GM23338 (cell line): ENCODE data around the gene UVRAG. TPM values are rescaled to one million over a fixed set of nuclear protein-coding genes. Genes with fewer than 3 reads are reported as not detected.

ENCODE experiments used
- ATAC-seq: fragments of 200-7000 bp; cut with Tn5 transposase; 3 replicates; pipeline ENCODE4 v1.9.1; 2020
- DNase-seq: peaks from one replicate; pipeline ENCODE4 v3.0.0-alpha.2; 2015; ENCODE audit warnings: low spot score
- H2AFZ ChIP-seq: fragments of 200-600 bp; sonication (generic); 2 replicates; pipeline ENCODE4 v1.8.0; 2016; ENCODE audit warnings: antibody characterized with exemption, mild to moderate bottlenecking, moderate library complexity
- H3F3A ChIP-seq: fragments of 200-600 bp; sonication (generic); replicated peaks from 2 replicates; pipeline ENCODE4 v1.8.0; 2017; ENCODE audit warnings: antibody characterized with exemption, mixed run types, low read depth
- H3K27ac ChIP-seq: fragments of 200-600 bp; sonication (generic); 2 replicates; pipeline ENCODE4 v1.6.1; 2016; ENCODE audit warnings: low read depth
- H3K27me3 ChIP-seq: fragments of 200-600 bp; sonication (generic); 2 replicates; pipeline ENCODE4 v1.8.0; 2016; ENCODE audit warnings: mild to moderate bottlenecking, mixed run types, moderate library complexity; ENCODE audit not compliant: insufficient read depth
- H3K36me3 ChIP-seq: fragments of 200-600 bp; sonication (generic); 2 replicates; pipeline ENCODE4 v1.8.0; 2016; ENCODE audit warnings: mild to moderate bottlenecking; ENCODE audit not compliant: insufficient read depth
- H3K4me1 ChIP-seq: fragments of 200-600 bp; sonication (generic); 2 replicates; pipeline ENCODE4 v1.8.0; 2016; ENCODE audit warnings: mild to moderate bottlenecking, moderate library complexity; ENCODE audit not compliant: insufficient read depth
- H3K4me2 ChIP-seq: fragments of 200-600 bp; sonication (generic); 2 replicates; pipeline ENCODE4 v1.7.1; 2017; ENCODE audit warnings: mixed run types
- H3K4me3 ChIP-seq: fragments of 200-600 bp; sonication (generic); 2 replicates; pipeline ENCODE4 v1.6.1; 2016; ENCODE audit warnings: mixed run types
- H3K79me2 ChIP-seq: fragments of 200-600 bp; sonication (generic); replicated peaks from 2 replicates; pipeline ENCODE4 v1.8.0; 2017; ENCODE audit warnings: mild to moderate bottlenecking; ENCODE audit not compliant: insufficient read depth
- H3K9me2 ChIP-seq: fragments of 200-600 bp; sonication (generic); 2 replicates; pipeline ENCODE4 v1.8.0; 2017; ENCODE audit not compliant: insufficient read depth
- H4K20me1 ChIP-seq: fragments of 200-600 bp; sonication (generic); replicated peaks from 2 replicates; pipeline ENCODE4 v1.8.0; 2017; ENCODE audit warnings: mild to moderate bottlenecking; ENCODE audit not compliant: insufficient read depth
- H3K27ac Mint-ChIP-seq: 2 replicates; pipeline ENCODE4 v1.8.0; 2020; ENCODE audit warnings: inconsistent platforms, mild to moderate bottlenecking, moderate library complexity, mixed read lengths
- H3K27me3 Mint-ChIP-seq: 3 replicates; pipeline ENCODE4 v1.8.0; 2022; ENCODE audit warnings: low read depth, mild to moderate bottlenecking, moderate library complexity, mixed read lengths, inconsistent platforms; ENCODE audit not compliant: insufficient read depth, poor library complexity
- H3K36me3 Mint-ChIP-seq: 3 replicates; pipeline ENCODE4 v1.8.0; 2021; ENCODE audit warnings: low read depth, mild to moderate bottlenecking, inconsistent platforms, moderate library complexity, mixed read lengths
- H3K4me1 Mint-ChIP-seq: 3 replicates; pipeline ENCODE4 v1.8.0; 2020; ENCODE audit warnings: mild to moderate bottlenecking, inconsistent platforms, mixed read lengths
- H3K4me3 Mint-ChIP-seq: 3 replicates; pipeline ENCODE4 v1.8.0; 2021; ENCODE audit warnings: moderate library complexity, mild to moderate bottlenecking, inconsistent platforms, mixed read lengths
- H3K9me3 Mint-ChIP-seq: 3 replicates; pipeline ENCODE4 v1.8.0; 2020; ENCODE audit warnings: moderate library complexity, mild to moderate bottlenecking, inconsistent platforms, mixed read lengths
- CREB1 ChIP-seq: fragments of 250-450 bp; sonication (Bioruptor Pico); IDR thresholded peaks from 2 replicates; pipeline ENCODE4 v1.5.0; 2020; ENCODE audit warnings: low read depth, mild to moderate bottlenecking, moderate library complexity
- EZH2 ChIP-seq: fragments of 200-600 bp; sonication (generic); IDR thresholded peaks from one replicate; pipeline ENCODE4 v1.8.0; 2017; ENCODE audit warnings: antibody characterized with exemption, mild to moderate bottlenecking, low read depth; ENCODE audit not compliant: unreplicated experiment
- EZH2phosphoT487 ChIP-seq: fragments of 200-600 bp; sonication (generic); IDR thresholded peaks from one replicate; pipeline ENCODE4 v1.8.1; 2018; ENCODE audit warnings: antibody characterized with exemption; ENCODE audit not compliant: unreplicated experiment
- JUNB ChIP-seq: IDR thresholded peaks from one replicate; pipeline ENCODE4 v1.6.1; 2016; ENCODE audit warnings: antibody characterized with exemption; ENCODE audit not compliant: unreplicated experiment
- NANOG ChIP-seq: IDR thresholded peaks from 2 replicates; pipeline ENCODE4 v1.6.1; 2016; ENCODE audit warnings: antibody characterized with exemption, borderline replicate concordance
- POLR2AphosphoS5 ChIP-seq: IDR thresholded peaks from 2 replicates; pipeline ENCODE4 v1.6.1; 2016; ENCODE audit warnings: antibody characterized with exemption, low read depth
- STAT1 ChIP-seq: IDR thresholded peaks from one replicate; pipeline ENCODE4 v1.6.1; 2016; ENCODE audit warnings: antibody characterized with exemption; ENCODE audit not compliant: unreplicated experiment
- ZNF114 ChIP-seq: fragments of 250-450 bp; sonication (Bioruptor Pico); IDR thresholded peaks from 2 replicates; pipeline ENCODE4 v1.5.0; 2020; ENCODE audit warnings: mild to moderate bottlenecking, moderate library complexity
- polyA plus RNA-seq: library from polyadenylated mRNA; unstranded; fragments of >200 nt; fragmentation: Nextera tagmentation; extraction: Ambion mirVana; gene quantifications from 2 replicates; pipeline ENCODE4 v1.2.1, GENCODE V29; 2016
- total RNA-seq: library from RNA; depleted of rRNA; stranded (reverse); fragments of >200 nt; shearing (Covaris generic); gene quantifications from 2 replicates; pipeline ENCODE4 v1.2.3, GENCODE V29; 2014
- TF ChIP-seq, protein P1 (sequence below): IDR thresholded peaks from one replicate; pipeline ENCODE4 v1.6.1; 2018; ENCODE audit warnings: antibody characterized with exemption; ENCODE audit not compliant: unreplicated experiment
- TF ChIP-seq, protein P2 (sequence below): fragments of 250-450 bp; sonication (Bioruptor Pico); IDR thresholded peaks from 2 replicates; pipeline ENCODE4 v1.5.0; 2020; ENCODE audit warnings: mild to moderate bottlenecking, moderate library complexity
- TF ChIP-seq, protein P3 (sequence below): IDR thresholded peaks from 2 replicates; pipeline ENCODE4 v1.6.1; 2016; ENCODE audit warnings: antibody characterized with exemption

Gene UVRAG
- total and polyA plus RNA-seq, 2 experiments from 2014 or later = 15.3 to 17.4 TPM

DNA sequence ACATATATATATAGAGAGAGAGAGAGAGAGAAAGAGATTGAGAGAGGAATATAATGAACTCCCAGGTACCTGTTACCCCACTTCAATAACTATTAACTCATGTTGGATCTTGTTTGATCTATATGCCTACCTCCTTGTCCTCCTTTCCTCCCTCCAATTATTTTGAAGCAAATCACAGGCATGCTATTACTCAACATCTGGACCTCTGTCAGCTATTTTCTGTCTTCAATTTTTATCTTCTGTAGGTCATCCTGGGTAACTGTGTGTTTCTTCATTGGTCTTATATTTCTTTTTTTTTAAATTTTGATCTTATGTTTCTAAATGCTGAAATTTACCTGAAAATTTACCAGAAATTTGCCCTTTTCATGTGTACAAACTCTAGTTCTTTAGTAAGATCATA lies 24.8 kb downstream of the UVRAG start (continued):
- TF ChIP-seq, protein P1, sequence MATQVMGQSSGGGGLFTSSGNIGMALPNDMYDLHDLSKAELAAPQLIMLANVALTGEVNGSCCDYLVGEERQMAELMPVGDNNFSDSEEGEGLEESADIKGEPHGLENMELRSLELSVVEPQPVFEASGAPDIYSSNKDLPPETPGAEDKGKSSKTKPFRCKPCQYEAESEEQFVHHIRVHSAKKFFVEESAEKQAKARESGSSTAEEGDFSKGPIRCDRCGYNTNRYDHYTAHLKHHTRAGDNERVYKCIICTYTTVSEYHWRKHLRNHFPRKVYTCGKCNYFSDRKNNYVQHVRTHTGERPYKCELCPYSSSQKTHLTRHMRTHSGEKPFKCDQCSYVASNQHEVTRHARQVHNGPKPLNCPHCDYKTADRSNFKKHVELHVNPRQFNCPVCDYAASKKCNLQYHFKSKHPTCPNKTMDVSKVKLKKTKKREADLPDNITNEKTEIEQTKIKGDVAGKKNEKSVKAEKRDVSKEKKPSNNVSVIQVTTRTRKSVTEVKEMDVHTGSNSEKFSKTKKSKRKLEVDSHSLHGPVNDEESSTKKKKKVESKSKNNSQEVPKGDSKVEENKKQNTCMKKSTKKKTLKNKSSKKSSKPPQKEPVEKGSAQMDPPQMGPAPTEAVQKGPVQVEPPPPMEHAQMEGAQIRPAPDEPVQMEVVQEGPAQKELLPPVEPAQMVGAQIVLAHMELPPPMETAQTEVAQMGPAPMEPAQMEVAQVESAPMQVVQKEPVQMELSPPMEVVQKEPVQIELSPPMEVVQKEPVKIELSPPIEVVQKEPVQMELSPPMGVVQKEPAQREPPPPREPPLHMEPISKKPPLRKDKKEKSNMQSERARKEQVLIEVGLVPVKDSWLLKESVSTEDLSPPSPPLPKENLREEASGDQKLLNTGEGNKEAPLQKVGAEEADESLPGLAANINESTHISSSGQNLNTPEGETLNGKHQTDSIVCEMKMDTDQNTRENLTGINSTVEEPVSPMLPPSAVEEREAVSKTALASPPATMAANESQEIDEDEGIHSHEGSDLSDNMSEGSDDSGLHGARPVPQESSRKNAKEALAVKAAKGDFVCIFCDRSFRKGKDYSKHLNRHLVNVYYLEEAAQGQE = no peak

DNA sequence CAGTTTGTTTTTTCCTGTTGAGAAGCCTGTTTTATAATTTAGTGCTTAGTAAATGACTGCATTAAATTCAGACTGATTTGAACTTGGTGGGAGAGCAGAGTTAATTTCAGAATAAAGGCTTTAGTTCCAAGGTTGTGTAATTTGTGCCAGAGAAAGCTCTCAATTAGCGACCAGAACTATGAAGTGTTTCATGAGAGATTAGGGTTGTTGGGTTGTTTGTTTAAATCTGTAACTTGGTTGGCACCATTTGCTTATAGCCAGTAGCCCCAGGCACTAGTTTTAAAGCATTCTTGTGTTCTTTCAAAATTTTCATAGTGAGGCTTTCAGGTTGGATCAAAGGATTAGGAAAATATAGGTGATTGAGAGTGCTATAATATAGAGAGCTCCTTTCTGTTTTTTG lies 25.5 kb downstream of the UVRAG start:
- DNase-seq = no peak
- no peak overlapping the region for H3K4me3 ChIP-seq
- peaks cover 10% of the 10 kb centered on the region; the same call in 1 of the 2 replicates for H3K4me1 ChIP-seq
- H3K27ac ChIP-seq = no peak overlapping the region
- Mint-ChIP-seq H3K4me1 (peaks cover 11% of the 10 kb centered on the region; the same call in 2 of the 3 replicates), H3K9me3 (no peaks in the 10 kb centered on the region), H3K36me3 (no peaks in the 10 kb centered on the region; the same call in 2 of the 3 replicates), H3K27me3 (no peaks in the 10 kb centered on the region), H3K4me3 (no peak overlapping the region), H3K27ac (peak overlapping the region; percentile 1; the same call in 1 of the 2 replicates)
- H3K27me3 ChIP-seq = no peaks in the 10 kb centered on the region
- H3K79me2 ChIP-seq = peaks cover 29% of the 10 kb centered on the region
- H3K4me2 ChIP-seq = no peak overlapping the region
- H2AFZ ChIP-seq = no peak overlapping the region
- H3K36me3 ChIP-seq = no peaks in the 10 kb centered on the region
- H3F3A ChIP-seq = no peaks in the 10 kb centered on the region
- no peak for ATAC-seq
- H3K9me2 ChIP-seq = no peaks in the 10 kb centered on the region
- H4K20me1 ChIP-seq = peaks cover 9% of the 10 kb centered on the region; the same call in 1 of the 2 replicates
- TF ChIP-seq CREB1 (CRISPR knock-in tag) (no peak), POLR2AphosphoS5 (no peak), STAT1 (no peak), EZH2 (no peak), ZNF114 (no peak), JUNB (no peak), EZH2phosphoT487 (no peak), NANOG (no peak)
- TF ChIP-seq, protein P2, sequence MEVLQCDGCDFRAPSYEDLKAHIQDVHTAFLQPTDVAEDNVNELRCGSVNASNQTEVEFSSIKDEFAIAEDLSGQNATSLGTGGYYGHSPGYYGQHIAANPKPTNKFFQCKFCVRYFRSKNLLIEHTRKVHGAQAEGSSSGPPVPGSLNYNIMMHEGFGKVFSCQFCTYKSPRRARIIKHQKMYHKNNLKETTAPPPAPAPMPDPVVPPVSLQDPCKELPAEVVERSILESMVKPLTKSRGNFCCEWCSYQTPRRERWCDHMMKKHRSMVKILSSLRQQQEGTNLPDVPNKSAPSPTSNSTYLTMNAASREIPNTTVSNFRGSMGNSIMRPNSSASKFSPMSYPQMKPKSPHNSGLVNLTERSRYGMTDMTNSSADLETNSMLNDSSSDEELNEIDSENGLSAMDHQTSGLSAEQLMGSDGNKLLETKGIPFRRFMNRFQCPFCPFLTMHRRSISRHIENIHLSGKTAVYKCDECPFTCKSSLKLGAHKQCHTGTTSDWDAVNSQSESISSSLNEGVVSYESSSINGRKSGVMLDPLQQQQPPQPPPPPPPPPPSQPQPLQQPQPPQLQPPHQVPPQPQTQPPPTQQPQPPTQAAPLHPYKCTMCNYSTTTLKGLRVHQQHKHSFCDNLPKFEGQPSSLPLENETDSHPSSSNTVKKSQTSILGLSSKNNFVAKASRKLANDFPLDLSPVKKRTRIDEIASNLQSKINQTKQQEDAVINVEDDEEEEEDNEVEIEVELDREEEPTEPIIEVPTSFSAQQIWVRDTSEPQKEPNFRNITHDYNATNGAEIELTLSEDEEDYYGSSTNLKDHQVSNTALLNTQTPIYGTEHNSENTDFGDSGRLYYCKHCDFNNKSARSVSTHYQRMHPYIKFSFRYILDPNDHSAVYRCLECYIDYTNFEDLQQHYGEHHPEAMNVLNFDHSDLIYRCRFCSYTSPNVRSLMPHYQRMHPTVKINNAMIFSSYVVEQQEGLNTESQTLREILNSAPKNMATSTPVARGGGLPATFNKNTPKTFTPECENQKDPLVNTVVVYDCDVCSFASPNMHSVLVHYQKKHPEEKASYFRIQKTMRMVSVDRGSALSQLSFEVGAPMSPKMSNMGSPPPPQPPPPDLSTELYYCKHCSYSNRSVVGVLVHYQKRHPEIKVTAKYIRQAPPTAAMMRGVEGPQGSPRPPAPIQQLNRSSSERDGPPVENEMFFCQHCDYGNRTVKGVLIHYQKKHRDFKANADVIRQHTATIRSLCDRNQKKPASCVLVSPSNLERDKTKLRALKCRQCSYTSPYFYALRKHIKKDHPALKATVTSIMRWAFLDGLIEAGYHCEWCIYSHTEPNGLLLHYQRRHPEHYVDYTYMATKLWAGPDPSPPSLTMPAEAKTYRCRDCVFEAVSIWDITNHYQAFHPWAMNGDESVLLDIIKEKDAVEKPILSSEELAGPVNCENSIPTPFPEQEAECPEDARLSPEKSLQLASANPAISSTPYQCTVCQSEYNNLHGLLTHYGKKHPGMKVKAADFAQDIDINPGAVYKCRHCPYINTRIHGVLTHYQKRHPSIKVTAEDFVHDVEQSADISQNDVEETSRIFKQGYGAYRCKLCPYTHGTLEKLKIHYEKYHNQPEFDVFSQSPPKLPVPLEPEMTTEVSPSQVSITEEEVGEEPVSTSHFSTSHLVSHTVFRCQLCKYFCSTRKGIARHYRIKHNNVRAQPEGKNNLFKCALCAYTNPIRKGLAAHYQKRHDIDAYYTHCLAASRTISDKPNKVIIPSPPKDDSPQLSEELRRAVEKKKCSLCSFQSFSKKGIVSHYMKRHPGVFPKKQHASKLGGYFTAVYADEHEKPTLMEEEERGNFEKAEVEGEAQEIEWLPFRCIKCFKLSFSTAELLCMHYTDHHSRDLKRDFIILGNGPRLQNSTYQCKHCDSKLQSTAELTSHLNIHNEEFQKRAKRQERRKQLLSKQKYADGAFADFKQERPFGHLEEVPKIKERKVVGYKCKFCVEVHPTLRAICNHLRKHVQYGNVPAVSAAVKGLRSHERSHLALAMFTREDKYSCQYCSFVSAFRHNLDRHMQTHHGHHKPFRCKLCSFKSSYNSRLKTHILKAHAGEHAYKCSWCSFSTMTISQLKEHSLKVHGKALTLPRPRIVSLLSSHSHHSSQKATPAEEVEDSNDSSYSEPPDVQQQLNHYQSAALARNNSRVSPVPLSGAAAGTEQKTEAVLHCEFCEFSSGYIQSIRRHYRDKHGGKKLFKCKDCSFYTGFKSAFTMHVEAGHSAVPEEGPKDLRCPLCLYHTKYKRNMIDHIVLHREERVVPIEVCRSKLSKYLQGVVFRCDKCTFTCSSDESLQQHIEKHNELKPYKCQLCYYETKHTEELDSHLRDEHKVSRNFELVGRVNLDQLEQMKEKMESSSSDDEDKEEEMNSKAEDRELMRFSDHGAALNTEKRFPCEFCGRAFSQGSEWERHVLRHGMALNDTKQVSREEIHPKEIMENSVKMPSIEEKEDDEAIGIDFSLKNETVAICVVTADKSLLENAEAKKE = no peak
- TF ChIP-seq, protein P3, sequence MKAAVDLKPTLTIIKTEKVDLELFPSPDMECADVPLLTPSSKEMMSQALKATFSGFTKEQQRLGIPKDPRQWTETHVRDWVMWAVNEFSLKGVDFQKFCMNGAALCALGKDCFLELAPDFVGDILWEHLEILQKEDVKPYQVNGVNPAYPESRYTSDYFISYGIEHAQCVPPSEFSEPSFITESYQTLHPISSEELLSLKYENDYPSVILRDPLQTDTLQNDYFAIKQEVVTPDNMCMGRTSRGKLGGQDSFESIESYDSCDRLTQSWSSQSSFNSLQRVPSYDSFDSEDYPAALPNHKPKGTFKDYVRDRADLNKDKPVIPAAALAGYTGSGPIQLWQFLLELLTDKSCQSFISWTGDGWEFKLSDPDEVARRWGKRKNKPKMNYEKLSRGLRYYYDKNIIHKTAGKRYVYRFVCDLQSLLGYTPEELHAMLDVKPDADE = no peak
- TF ChIP-seq, protein P1 = no peak
